HG02943 (cell line): ENCODE measurements around the gene ZNF329.

Source experiments
- ATAC-seq: cut with Tn5 transposase; IDR thresholded peaks from one replicate; pipeline ENCODE4 v1.9.1; 2021; ENCODE audit warnings: mild to moderate bottlenecking, low read depth, moderate library complexity; ENCODE audit not compliant: unreplicated experiment

Gene ZNF329

GRCh38 chr19:58123354-58123753, 27.2 kb downstream of the ZNF329 start:
- ATAC-seq = no peak

GRCh38 chr19:58118979-58119733, 31.4 kb downstream of the ZNF329 start:
- ATAC-seq = no peak

- ATAC-seq = no peak
Measured at GRCh38 chr19:58117841-58118575, 32.6 kb downstream of the ZNF329 start.

- ATAC-seq = no peak
Measured at GRCh38 chr19:58108546-58108817, 42.1 kb downstream of the ZNF329 start.

- ATAC-seq = no peak
Measured at GRCh38 chr19:58107778-58108545, 42.6 kb downstream of the ZNF329 start.

GRCh38 chr19:58098682-58098998, 51.9 kb downstream of the ZNF329 start:
- no peak for ATAC-seq

- ATAC-seq = no peak
Measured at GRCh38 chr19:58097781-58098681, 52.6 kb downstream of the ZNF329 start, which contains the start of gene ZSCAN18. Gene ZSCAN18, minus strand, starts transcription at chr19:58098231. Its CDS starts 7,964 bp downstream, at chr19:58090267.

- no peak for ATAC-seq
Measured at GRCh38 chr19:58097349-58097748, 53.2 kb downstream of the ZNF329 start.

- no peak for ATAC-seq
Measured at GRCh38 chr19:58096884-58097283, 53.7 kb downstream of the ZNF329 start.

- ATAC-seq = no peak
Measured at GRCh38 chr19:58095328-58095727, 55.3 kb downstream of the ZNF329 start.

GRCh38 chr19:58093071-58093470, 57.5 kb downstream of the ZNF329 start:
- ATAC-seq = no peak

GRCh38 chr19:58091251-58091995, 59.2 kb downstream of the ZNF329 start:
- ATAC-seq = no peak

- ATAC-seq = no peak
Measured at GRCh38 chr19:58089846-58090245, 60.7 kb downstream of the ZNF329 start.

GRCh38 chr19:58088521-58089052, 62.0 kb downstream of the ZNF329 start:
- no peak for ATAC-seq

- no peak for ATAC-seq
Measured at GRCh38 chr19:58086825-58087710, 63.5 kb downstream of the ZNF329 start.

- ATAC-seq = no peak
Measured at GRCh38 chr19:58085348-58085875, 65.2 kb downstream of the ZNF329 start.

- no peak for ATAC-seq
Measured at GRCh38 chr19:58084596-58085347, 65.8 kb downstream of the ZNF329 start.

GRCh38 chr19:58083021-58083420, 67.6 kb downstream of the ZNF329 start:
- no peak for ATAC-seq
